GM18951 (cell line): Measurements from ENCODE around the gene WDR82.

Experiments
- POLR2A ChIP-seq: IDR thresholded peaks from 4 replicates; pipeline ENCODE4 v1.6.1; 2011; ENCODE audit warnings: mild to moderate bottlenecking; ENCODE audit not compliant: insufficient read length, insufficient read depth; ENCODE audit errors: extremely low read depth
- in situ Hi-C: fragments of 300-500 bp; cut with MboI; formaldehyde crosslinking; loops from one replicate; pipeline ENCODE4 v1.12.0; 2022; ENCODE audit warnings: low sequenced_read_pairs, mixed read lengths, inconsistent platforms; ENCODE audit not compliant: unreplicated experiment

WDR82 gene

GRCh38 chr3:52248816-52249547 is 29.5 kb downstream of the WDR82 start:
- in situ Hi-C loops = no loop called here
- peak; percentile 10 for TF ChIP-seq POLR2A

GRCh38 chr3:52248165-52248541 is 30.3 kb downstream of the WDR82 start:
- TF ChIP-seq POLR2A = peak; percentile 0
- in situ Hi-C loops = no loop called here

GRCh38 chr3:52247409-52248164 is 30.9 kb downstream of the WDR82 start:
- in situ Hi-C loops = no loop called here
- TF ChIP-seq POLR2A = no peak

GRCh38 chr3:52246728-52247408 is 31.6 kb downstream of the WDR82 start:
- in situ Hi-C loops = no loop called here
- no peak for TF ChIP-seq POLR2A

- TF ChIP-seq POLR2A = no peak
- in situ Hi-C loops = no loop called here
Measured at GRCh38 chr3:52246264-52246620, 32.2 kb downstream of the WDR82 start.

- in situ Hi-C loops = no loop called here
- peak; percentile 64 for TF ChIP-seq POLR2A
Measured at GRCh38 chr3:52245322-52246263, 32.9 kb downstream of the WDR82 start, which contains the start of gene PPM1M. TSS of gene PPM1M (plus strand) at chr3:52245759. CDS start at chr3:52245825, 66 bp downstream.

GRCh38 chr3:52243791-52244628 is 34.4 kb downstream of the WDR82 start:
- peak; percentile 43 for TF ChIP-seq POLR2A
- in situ Hi-C loops = no loop called here

- in situ Hi-C loops = no loop called here
- TF ChIP-seq POLR2A = no peak
Measured at GRCh38 chr3:52242039-52242438, 36.4 kb downstream of the WDR82 start.

GRCh38 chr3:52240886-52241370 is 37.5 kb downstream of the WDR82 start:
- no peak for TF ChIP-seq POLR2A
- in situ Hi-C loops = no loop called here

GRCh38 chr3:52240059-52240885 is 38.2 kb downstream of the WDR82 start:
- TF ChIP-seq POLR2A = peak; percentile 42
- in situ Hi-C loops = no loop called here

GRCh38 chr3:52238761-52239701 is 39.4 kb downstream of the WDR82 start, which contains the start of gene TWF2:
TSS of gene TWF2 (minus strand) at chr3:52239158. CDS start at chr3:52239016, 142 bp downstream.
- peak; percentile 94 for TF ChIP-seq POLR2A
- in situ Hi-C loops = no loop called here
